Adrenal gland (tissue), 5 donors: ENCODE data around the gene MLH3.

Experiments used
- CTCF ChIP-seq, 6 experiments: fragments of 450-650 bp in 4 of 6; fragments of 200-600 bp in 2 of 6; sonication (generic) in 1 of 6; IDR thresholded peaks; 1 replicate in 5 of 6; 2 replicates in 1 of 6; pipeline versions ENCODE4 v1.5.1 to v1.8.0; 2016 to 2021; ENCODE audit warnings: antibody characterized with exemption in 6 of 6, mild to moderate bottlenecking in 2 of 6, moderate library complexity in 1 of 6
- POLR2A ChIP-seq, 2 donors: fragments of 450-650 bp; IDR thresholded peaks; one replicate each; pipeline ENCODE4 v1.6.1; 2017; ENCODE audit warnings: antibody characterized with exemption in 2 of 2, mild to moderate bottlenecking in 2 of 2, moderate library complexity in 1 of 2
- donor health status: DM: no; HTN: no; CAD: no.

GRCh38 chr14:74965486-74966153 lies 85.6 kb downstream of the MLH3 start:
- TF ChIP-seq CTCF (IDR thresholded peaks at IDR 0.05): no peak
- TF ChIP-seq POLR2A (IDR thresholded peaks at IDR 0.05): no peak
